ENCODE results near the gene PMM2.

GRCh38 chr16:8853611-8854010, 56.0 kb downstream of the PMM2 start:
- TF ChIP-seq BRCA1 (IDR thresholded peaks at IDR 0.05) (no peak), BRCA1 (CRISPR knock-in tag; IDR thresholded peaks at IDR 0.05) (no peak), TGIF2 (CRISPR knock-in tag; IDR thresholded peaks at IDR 0.05) (no peak), SFPQ (IDR thresholded peaks at IDR 0.05; ENCODE audit: low read depth, low read length) (no peak), CHAMP1 (IDR thresholded peaks at IDR 0.05) (no peak), SAFB (IDR thresholded peaks at IDR 0.05; ENCODE audit: borderline replicate concordance, low read depth, low read length) (no peak), CTCF (IDR thresholded peaks at IDR 0.05 in 2 of 3, conservative IDR thresholded peaks at IDR 0.05 in 1 of 3; ENCODE audit: insufficient read depth in 2 of 3, low read depth in 1 of 3, low read length in 3 of 3) (no peak)

Data from K562 (cell line).